Right lobe of liver (tissue), 6 donors: ENCODE results near the gene PHF14. TPM values are rescaled to one million over a fixed set of nuclear protein-coding genes. Genes with fewer than 3 reads are reported as not detected.

Experiments
- ATAC-seq, 4 donors: fragments of 200-7000 bp; cut with Tn5 transposase; one replicate each; pipeline ENCODE4 v1.9.1; 2020; ENCODE audit warnings: mild to moderate bottlenecking in 4 of 4, moderate library complexity in 4 of 4
- DNase-seq, 3 donors: peaks; one replicate each; pipeline ENCODE4 v3.0.0-alpha.2; 2020
- H3K27ac ChIP-seq, 3 donors: fragments of 200-600 bp; one replicate each; pipeline ENCODE4 v1.8.0; 2022
- H3K27me3 ChIP-seq, 2 donors: fragments of 200-600 bp; one replicate each; pipeline ENCODE4 v1.8.0; 2022
- H3K36me3 ChIP-seq, 4 donors: fragments of 200-600 bp; sonication (generic) in 1 of 4; one replicate each; pipeline versions ENCODE4 v1.5.1 to v1.8.0; 2017 to 2022; ENCODE audit warnings: control low read depth in 1 of 4
- H3K4me1 ChIP-seq, 4 donors: fragments of 200-600 bp; sonication (generic) in 1 of 4; one replicate each; pipeline versions ENCODE4 v1.5.1 to v1.8.0; 2017 to 2022; ENCODE audit warnings: control low read depth in 1 of 4
- H3K4me3 ChIP-seq, 3 donors: fragments of 200-600 bp; one replicate each; pipeline ENCODE4 v1.8.0; 2022
- H3K9me3 ChIP-seq, 4 donors: fragments of 200-600 bp; sonication (generic) in 1 of 4; one replicate each; pipeline versions ENCODE4 v1.5.1 to v1.8.0; 2017 to 2022; ENCODE audit warnings: control low read depth in 1 of 4
- CTCF ChIP-seq, 4 donors: fragments of 200-600 bp in 3 of 4; fragments of 450-650 bp in 1 of 4; IDR thresholded peaks; one replicate each; pipeline versions ENCODE4 v1.5.1 to v1.8.0; 2016 to 2022; ENCODE audit warnings: antibody characterized with exemption in 4 of 4, mild to moderate bottlenecking in 2 of 4
- POLR2A ChIP-seq: fragments of 450-650 bp; IDR thresholded peaks from one replicate; pipeline ENCODE4 v1.6.1; 2017; ENCODE audit warnings: antibody characterized with exemption, mild to moderate bottlenecking
- WGBS: methylation state at CpG from one replicate; pipeline ENCODE4 v1.1.6; 2018; ENCODE audit warnings: low coverage, low lambda C conversion rate; ENCODE audit not compliant: insufficient coverage; ENCODE audit errors: missing lambda C conversion rate; 5-methylcytosine and 5-hydroxymethylcytosine counted together
- intact Hi-C, 2 donors: fragments of 100-400 bp; cut with DNase I; formaldehyde crosslinking; loops; one replicate each; pipeline versions ENCODE4 v1.11.2 to v1.14.1; 2022
- total RNA-seq, 6 experiments: library from RNA; depleted of rRNA in 2 of 6; stranded (reverse); fragments of >200 nt in 2 of 6; fragmentation: NEBNext Ultra II Directional in 3 of 6; extraction: Animal tissue kit (Norgen Biotek cat#: 25700) in 3 of 6; gene quantifications; one replicate each; pipeline versions ENCODE4 v1.1.0 to v1.2.4, GENCODE V29; 2016 to 2023
- donor health status: DM: no; HTN: yes; CAD: no.
- donor health status: DM: no; HTN: no; CAD: no.
- donor health status: DM: no; HTN: no; CAD: no.
- donor health status: DM: no; HTN: yes; CAD: no.
- donor health status: DM: no; HTN: yes; CAD: no.

PHF14 gene
- total RNA-seq, 6 experiments from 2014 or later = 13.5 to 25.7 (median 16.7) TPM

DNA sequence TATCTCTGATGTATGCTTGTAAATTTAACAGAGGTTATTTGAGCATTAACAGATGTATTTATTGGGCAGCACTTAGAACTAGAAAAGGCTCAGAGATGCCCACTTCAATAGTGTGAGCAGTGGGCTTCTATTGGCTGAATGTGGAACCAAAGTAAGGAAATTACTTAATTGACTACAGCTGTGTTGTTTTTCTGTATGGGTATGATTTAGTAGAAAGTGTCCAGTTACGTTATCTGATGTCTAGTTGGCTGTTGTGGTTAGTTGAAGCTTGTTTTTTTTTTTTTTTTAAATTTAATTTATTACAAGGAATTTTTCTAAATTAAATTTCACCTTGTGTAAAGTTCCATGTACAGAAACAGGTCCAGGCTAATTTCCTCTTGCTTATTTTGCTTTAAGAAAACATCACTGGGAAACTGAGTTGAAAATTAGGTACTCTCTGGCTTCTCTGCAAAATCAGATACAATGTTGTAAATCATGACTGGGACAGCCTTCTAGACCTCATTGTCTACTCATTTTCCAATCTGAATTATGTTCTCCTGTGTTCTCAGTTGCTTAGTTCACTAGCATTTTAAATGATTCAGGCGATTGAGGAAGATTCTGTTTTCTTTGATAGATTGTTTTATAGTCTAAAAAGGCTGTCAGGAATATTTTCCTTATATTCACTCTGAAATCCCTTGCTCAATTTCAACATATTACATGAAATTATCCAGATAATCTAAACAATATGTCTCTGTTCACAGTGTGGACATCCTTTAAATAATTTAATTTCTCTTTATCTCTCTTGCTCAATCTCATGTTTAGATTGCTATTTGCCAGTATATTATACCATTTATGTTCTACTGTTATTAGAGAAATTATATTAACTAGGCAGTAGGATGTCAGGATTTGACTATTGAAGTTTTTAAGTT lies 53.0 kb downstream of the PHF14 start:
- intact Hi-C loops = no loop called here
- no peaks in the 10 kb centered on the region for H3K27me3 ChIP-seq
- H3K4me3 ChIP-seq = no peak overlapping the region
- H3K4me1 ChIP-seq = no peaks in the 10 kb centered on the region
- H3K9me3 ChIP-seq = no peaks in the 10 kb centered on the region
- no peak for TF ChIP-seq POLR2A
- TF ChIP-seq CTCF (IDR thresholded peaks at IDR 0.05) = no peak
- no peak for ATAC-seq
- H3K27ac ChIP-seq = no peak overlapping the region
- peaks cover 0 to 4% (median 1%) of the 10 kb centered on the region in 4 donors for H3K36me3 ChIP-seq
- no peak for DNase-seq
- 91% methylated on average over 2 of the region's 2 CpGs for WGBS

DNA sequence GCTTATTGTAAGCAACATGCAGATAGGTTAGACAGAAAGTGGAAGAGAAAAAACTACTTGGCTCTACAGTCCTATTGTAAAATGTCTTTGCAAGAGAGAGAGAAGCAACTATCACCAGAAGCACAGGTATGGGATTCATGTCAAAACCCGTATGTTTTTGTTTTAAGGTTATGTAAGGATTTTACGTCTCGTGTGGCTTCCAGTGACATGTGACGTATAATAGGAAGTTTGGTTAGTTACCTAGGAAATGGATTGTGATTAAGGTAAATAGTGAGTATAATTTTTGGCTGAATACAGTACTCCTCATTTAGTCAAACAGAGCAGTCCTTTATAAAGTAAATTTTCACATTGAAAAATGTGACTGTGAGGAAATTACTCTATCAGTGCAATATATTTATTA lies 62.0 kb downstream of the PHF14 start:
- Histone ChIP-seq H3K36me3 (peaks cover 0 to 17% (median 2%) of the 10 kb centered on the region in 4 donors), H3K9me3 (no peaks in the 10 kb centered on the region), H3K4me3 (no peak overlapping the region), H3K27ac (no peak overlapping the region), H3K27me3 (no peaks in the 10 kb centered on the region), H3K4me1 (no peaks in the 10 kb centered on the region)
- WGBS = 68% methylated on average over 4 of the region's 4 CpGs
- intact Hi-C loops = no loop called here
- no peak for DNase-seq
- ATAC-seq = no peak
- TF ChIP-seq CTCF (IDR thresholded peaks at IDR 0.05) = no peak
- TF ChIP-seq POLR2A = no peak

- TF ChIP-seq CTCF (IDR thresholded peaks at IDR 0.05) (no peak), POLR2A (no peak)
- H3K27ac ChIP-seq = no peak overlapping the region
- no peaks in the 10 kb centered on the region for H3K4me1 ChIP-seq
- no peaks in the 10 kb centered on the region for H3K27me3 ChIP-seq
- intact Hi-C loops = no loop called here
- ATAC-seq (no peak), DNase-seq (no peak)
- H3K4me3 ChIP-seq = no peak overlapping the region
- peaks cover 0 to 17% (median 2%) of the 10 kb centered on the region in 4 donors for H3K36me3 ChIP-seq
- H3K9me3 ChIP-seq = no peaks in the 10 kb centered on the region
Measured at GRCh38 chr7:11039974-11040373, 66.3 kb downstream of the PHF14 start.

GRCh38 chr7:11054033-11054432 lies 80.4 kb downstream of the PHF14 start:
- Histone ChIP-seq H3K4me3 (no peak overlapping the region), H3K4me1 (peaks cover 0 to 8% (median 4%) of the 10 kb centered on the region in 4 donors), H3K27ac (no peak overlapping the region), H3K27me3 (no peaks in the 10 kb centered on the region), H3K9me3 (no peaks in the 10 kb centered on the region), H3K36me3 (no peaks in the 10 kb centered on the region)
- 32% methylated on average over 2 of the region's 2 CpGs for WGBS
- DNase-seq (no peak), ATAC-seq (peak; percentile 53 to 83 (median 78))
- TF ChIP-seq CTCF (IDR thresholded peaks at IDR 0.05) = no peak
- no peak for TF ChIP-seq POLR2A
- intact Hi-C loops = no loop called here
